Mesodermal cell (in vitro differentiated cells): ENCODE results near the gene GRIA3. TPM values are rescaled to one million over a fixed set of nuclear protein-coding genes. Genes with fewer than 3 reads are reported as not detected.

Experiments used
- H3K27ac ChIP-seq: 2 replicates; pipeline ENCODE4 v1.7.0; 2013; ENCODE audit warnings: mild to moderate bottlenecking, low read depth, low read length, moderate library complexity; ENCODE audit not compliant: severe bottlenecking
- H3K36me3 ChIP-seq: 2 replicates; pipeline ENCODE4 v1.7.1; 2013; ENCODE audit warnings: mild to moderate bottlenecking, low read length, moderate library complexity; ENCODE audit not compliant: control insufficient read depth, insufficient read depth
- H3K4me1 ChIP-seq: one replicate; pipeline ENCODE4 v1.7.1; 2013; ENCODE audit warnings: mild to moderate bottlenecking, low read length; ENCODE audit not compliant: insufficient read depth, control insufficient read depth, poor library complexity, severe bottlenecking
- H3K4me3 ChIP-seq: 2 replicates; pipeline ENCODE4 v1.7.0; 2013; ENCODE audit warnings: low read length, control low read depth, mild to moderate bottlenecking; ENCODE audit not compliant: insufficient read depth, poor library complexity, severe bottlenecking; ENCODE audit errors: extremely low read depth
- H3K9me3 ChIP-seq: 2 replicates; pipeline ENCODE4 v1.7.1; 2013; ENCODE audit warnings: mild to moderate bottlenecking, low read length, moderate library complexity; ENCODE audit not compliant: control insufficient read depth
- WGBS, 2 experiments: methylation state at CpG; one replicate each; pipeline ENCODE4 v1.1.5; 2013; ENCODE audit warnings: missing lambda C conversion rate in 2 of 2; ENCODE audit not compliant: insufficient coverage in 2 of 2; 5-methylcytosine and 5-hydroxymethylcytosine counted together
- polyA plus RNA-seq, 2 experiments: library from polyadenylated mRNA; stranded (reverse); fragments of 50-300 nt; gene quantifications; one replicate each; pipeline ENCODE4 v1.2.3, GENCODE V29; 2013

The GRIA3 gene
- 6.1 TPM for polyA plus RNA-seq (2013, experiment 1 of 2)
- 6.8 TPM for polyA plus RNA-seq (2013, experiment 2 of 2)

DNA sequence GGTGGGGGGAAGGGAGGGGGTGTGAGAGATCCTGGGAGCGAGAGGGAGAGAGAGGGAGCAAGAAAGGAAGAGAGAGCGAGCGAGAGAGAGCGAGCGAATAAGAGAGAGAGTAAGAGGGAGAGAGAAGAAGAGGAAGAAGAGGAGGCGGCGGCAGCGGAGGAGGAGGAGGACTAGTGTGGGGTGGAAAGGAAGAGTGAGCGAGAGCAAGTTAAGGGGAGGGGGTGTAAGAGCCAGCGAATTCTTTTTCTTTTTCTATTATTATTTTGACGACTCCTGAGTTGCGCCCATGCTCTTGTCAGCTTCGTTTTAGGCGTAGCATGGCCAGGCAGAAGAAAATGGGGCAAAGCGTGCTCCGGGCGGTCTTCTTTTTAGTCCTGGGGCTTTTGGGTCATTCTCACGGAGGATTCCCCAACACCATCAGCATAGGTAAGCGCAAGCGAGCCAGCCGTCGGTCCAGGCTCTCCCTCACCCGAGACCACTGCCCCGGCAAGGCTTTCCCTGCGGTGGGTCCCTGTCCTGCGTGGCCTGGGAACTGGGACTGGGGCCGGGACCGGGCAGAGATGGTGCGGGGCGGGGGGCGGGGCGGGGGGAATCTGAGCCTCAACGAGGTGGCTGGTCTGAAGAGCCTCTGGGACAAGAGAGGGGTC lies at the start of gene GRIA3:
Gene GRIA3, plus strand, starts transcription at position 60 of the 647 bp plus-strand sequence. Its CDS starts 258 bp downstream, at position 318.
- H3K4me3 ChIP-seq = peak within 1 kb of the TSS; percentile 48
- H3K9me3 ChIP-seq = no peaks in the 10 kb centered on the region
- H3K27ac ChIP-seq = peak within 1 kb of the TSS; percentile 36
- H3K36me3 ChIP-seq = no peaks in the 10 kb centered on the region
- peaks cover 4% of the 10 kb centered on the region for H3K4me1 ChIP-seq
- 0% methylated on average over 6 to 9 of the region's 33 CpGs for WGBS, 2 experiments

DNA sequence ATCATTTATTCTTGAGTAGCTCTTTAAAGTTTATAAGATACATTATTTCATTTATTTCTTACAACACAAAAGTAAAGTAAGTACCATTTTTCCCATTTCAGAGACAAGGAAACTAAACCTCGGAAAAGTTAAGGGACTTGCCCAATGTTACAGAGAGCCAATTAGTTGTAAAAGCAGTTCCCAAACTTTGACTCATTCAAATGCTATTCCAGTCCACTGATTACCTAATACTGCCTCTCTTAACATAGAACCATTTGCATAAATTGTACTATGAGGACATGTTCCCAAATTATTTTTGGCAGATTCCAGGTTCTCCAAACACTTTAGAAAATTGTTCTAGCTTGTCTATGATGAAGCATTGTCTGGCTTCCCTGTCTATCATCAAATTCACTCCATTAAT lies 45.6 kb upstream of the GRIA3 start:
- Histone ChIP-seq H3K36me3 (no peaks in the 10 kb centered on the region), H3K27ac (no peak overlapping the region), H3K4me1 (peaks cover 5% of the 10 kb centered on the region), H3K4me3 (no peak overlapping the region), H3K9me3 (no peaks in the 10 kb centered on the region)
- 80% methylated on average over 1 of the region's 1 CpG; no CpG with 5 or more reads in 1 of the 2 experiments for WGBS, 2 experiments

GRCh38 chrX:123140454-123140853 lies 43.6 kb upstream of the GRIA3 start:
- Histone ChIP-seq H3K4me1 (peaks cover 5% of the 10 kb centered on the region), H3K36me3 (no peaks in the 10 kb centered on the region), H3K9me3 (no peaks in the 10 kb centered on the region), H3K27ac (no peak overlapping the region), H3K4me3 (no peak overlapping the region)
- WGBS, 2 experiments = no CpG with 5 or more reads among the region's 5 CpGs

DNA sequence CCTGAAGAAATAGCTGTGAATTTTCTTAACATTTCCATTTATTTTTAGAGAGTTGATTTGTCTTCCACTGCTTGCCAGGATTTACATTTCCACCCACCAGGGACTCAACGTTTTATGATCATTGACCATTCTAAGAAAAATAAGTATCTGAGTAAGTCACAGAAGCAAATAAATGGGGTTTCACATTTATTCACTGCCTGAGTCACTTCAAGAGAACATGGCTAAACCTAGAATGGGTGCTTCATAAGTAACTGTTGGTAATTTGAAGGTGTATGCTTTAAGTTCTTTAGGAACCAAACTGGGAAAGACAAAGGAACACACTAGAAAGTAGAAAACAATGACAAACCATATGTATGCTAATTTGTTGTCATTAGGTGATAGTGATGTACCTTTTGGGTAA lies 43.2 kb upstream of the GRIA3 start:
- Histone ChIP-seq H3K36me3 (no peaks in the 10 kb centered on the region), H3K4me1 (peaks cover 5% of the 10 kb centered on the region), H3K27ac (no peak overlapping the region), H3K4me3 (no peak overlapping the region), H3K9me3 (no peaks in the 10 kb centered on the region)
- no CpG with 5 or more reads among the region's 1 CpG for WGBS, 2 experiments

GRCh38 chrX:123153846-123154335 lies 30.2 kb upstream of the GRIA3 start:
- H3K36me3 ChIP-seq = no peaks in the 10 kb centered on the region
- no peaks in the 10 kb centered on the region for H3K4me1 ChIP-seq
- no peaks in the 10 kb centered on the region for H3K9me3 ChIP-seq
- no peak overlapping the region for H3K4me3 ChIP-seq
- H3K27ac ChIP-seq = no peak overlapping the region
- WGBS, 2 experiments = 100% methylated on average over 1 of the region's 7 CpGs; no CpG with 5 or more reads in 1 of the 2 experiments

DNA sequence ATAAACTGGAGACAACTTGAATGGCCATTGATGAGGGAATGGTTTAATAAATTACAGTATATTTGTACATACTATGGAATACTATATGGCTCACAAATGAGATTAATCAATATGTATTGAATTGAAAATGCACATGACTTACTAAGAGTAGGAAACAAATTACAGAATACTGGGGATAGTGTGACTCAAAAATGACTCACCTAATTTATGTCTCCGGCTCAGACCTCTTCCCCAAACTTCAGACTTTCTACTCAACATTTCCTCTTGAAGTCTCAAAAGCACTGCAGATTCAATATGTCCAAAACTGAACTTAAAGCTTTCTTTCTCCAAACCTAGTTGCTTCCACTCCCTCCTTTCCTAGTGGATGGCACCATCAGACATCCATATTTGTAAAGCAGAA lies 28.8 kb upstream of the GRIA3 start:
- H3K9me3 ChIP-seq = no peaks in the 10 kb centered on the region
- H3K27ac ChIP-seq = no peak overlapping the region
- H3K4me3 ChIP-seq = no peak overlapping the region
- WGBS, 2 experiments = no CpG with 5 or more reads among the region's 1 CpG
- no peaks in the 10 kb centered on the region for H3K4me1 ChIP-seq
- no peaks in the 10 kb centered on the region for H3K36me3 ChIP-seq

DNA sequence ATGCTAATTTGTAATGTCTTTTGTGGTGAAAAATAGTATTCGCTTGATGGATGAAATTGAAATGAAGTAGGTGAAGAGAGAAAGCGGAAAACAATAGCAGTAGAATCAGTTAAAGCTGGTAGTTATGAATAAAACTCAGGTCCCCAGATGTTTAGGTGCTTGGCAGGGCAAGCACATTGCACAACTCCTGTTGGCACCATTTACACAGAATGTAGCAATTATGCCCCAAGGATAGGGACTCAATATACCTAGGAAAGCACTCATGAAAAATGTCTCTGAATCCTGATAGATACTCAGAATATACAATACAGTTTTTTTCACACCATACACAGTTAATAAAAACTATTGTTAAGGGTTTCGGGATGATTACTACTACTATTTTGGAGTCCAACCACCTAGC lies 26.5 kb upstream of the GRIA3 start:
- Histone ChIP-seq H3K4me3 (no peak overlapping the region), H3K27ac (no peak overlapping the region), H3K36me3 (no peaks in the 10 kb centered on the region), H3K9me3 (no peaks in the 10 kb centered on the region), H3K4me1 (no peaks in the 10 kb centered on the region)
- WGBS, 2 experiments = no CpG with 5 or more reads among the region's 3 CpGs

DNA sequence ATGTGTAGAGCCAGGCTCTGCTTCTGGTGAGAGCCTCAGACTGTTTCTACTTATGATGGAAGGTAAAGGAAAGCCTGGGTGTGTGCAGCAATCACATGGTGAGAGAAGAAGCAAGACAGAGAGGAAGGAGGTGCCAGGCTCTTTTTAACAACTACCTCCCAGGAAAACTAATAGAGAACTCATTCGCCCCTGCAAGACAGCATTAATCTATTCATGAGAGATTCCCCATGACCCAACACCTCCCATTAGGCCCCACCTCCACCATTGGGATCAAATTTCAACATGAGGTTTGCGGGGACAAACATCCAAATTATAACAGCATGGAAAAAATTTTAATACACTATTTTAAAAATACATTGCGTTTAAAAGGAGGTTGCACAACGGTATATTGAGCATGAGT lies 24.7 kb upstream of the GRIA3 start:
- no peaks in the 10 kb centered on the region for H3K4me1 ChIP-seq
- H3K4me3 ChIP-seq = no peak overlapping the region
- WGBS, 2 experiments = no CpG with 5 or more reads among the region's 4 CpGs
- H3K9me3 ChIP-seq = no peaks in the 10 kb centered on the region
- no peaks in the 10 kb centered on the region for H3K36me3 ChIP-seq
- H3K27ac ChIP-seq = no peak overlapping the region

DNA sequence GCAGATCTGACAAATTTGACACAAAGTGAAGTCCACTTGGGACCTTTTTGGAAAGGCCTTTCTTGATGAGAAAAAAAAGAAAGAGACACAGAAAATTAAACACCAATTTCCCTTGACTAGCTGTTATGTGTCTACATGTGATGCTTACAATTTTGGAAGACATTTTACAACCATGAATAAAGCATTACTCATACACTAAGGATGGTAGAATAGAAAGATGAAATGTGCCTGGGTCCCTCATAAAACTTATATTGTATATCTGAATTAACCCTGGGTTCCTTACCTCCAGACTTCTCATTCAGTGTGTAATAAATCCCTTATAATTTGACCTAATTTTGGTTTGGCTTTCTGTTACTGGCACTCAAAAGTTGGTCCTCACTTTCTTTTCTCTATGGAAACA lies 16.5 kb upstream of the GRIA3 start:
- no peak overlapping the region for H3K27ac ChIP-seq
- H3K9me3 ChIP-seq = no peaks in the 10 kb centered on the region
- H3K36me3 ChIP-seq = no peaks in the 10 kb centered on the region
- no peaks in the 10 kb centered on the region for H3K4me1 ChIP-seq
- no peak overlapping the region for H3K4me3 ChIP-seq

DNA sequence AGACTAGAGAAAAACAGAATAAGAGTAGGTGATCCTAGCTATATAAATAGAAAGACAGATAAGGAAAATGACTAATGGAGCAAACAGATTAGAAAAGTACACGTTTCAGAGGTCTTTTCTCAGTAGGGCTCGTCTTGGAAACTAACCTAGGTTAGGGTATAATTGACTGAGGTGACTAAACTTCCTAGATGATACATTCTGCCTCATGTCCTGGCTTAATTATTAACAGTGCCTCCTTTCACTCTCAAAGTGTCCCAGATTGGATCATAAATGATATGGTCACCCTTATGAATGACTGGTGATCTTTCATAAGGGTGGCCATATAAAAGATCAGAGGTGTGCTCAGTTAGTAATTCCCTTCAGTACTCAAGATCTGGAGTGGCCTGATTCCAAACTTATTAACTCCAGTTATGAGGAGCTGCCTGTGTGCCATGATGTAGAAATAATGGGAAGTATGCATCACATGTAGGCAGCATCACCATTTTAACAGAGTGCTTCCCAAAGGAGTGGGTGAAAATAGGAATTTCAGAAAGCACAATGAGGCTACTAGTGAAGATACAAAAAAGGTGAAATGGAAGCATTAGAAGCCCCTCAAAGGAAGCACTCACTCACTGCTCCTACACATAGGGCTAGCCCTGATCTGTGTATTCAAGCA lies 14.7 kb upstream of the GRIA3 start:
- Histone ChIP-seq H3K4me1 (no peaks in the 10 kb centered on the region), H3K27ac (no peak overlapping the region), H3K9me3 (no peaks in the 10 kb centered on the region), H3K36me3 (no peaks in the 10 kb centered on the region), H3K4me3 (no peak overlapping the region)
- WGBS, 2 experiments = no CpG with 5 or more reads among the region's 2 CpGs

- Histone ChIP-seq H3K4me1 (no peaks in the 10 kb centered on the region), H3K27ac (no peak overlapping the region), H3K36me3 (no peaks in the 10 kb centered on the region), H3K4me3 (no peak overlapping the region), H3K9me3 (no peaks in the 10 kb centered on the region)
- WGBS, 2 experiments = 96 to 100% methylated on average over 2 to 4 of the region's 7 CpGs
Observed at GRCh38 chrX:123170546-123170945, 13.5 kb upstream of the GRIA3 start.
